CD8-positive, alpha-beta memory T cell (primary cell): ENCODE measurements around the gene SRD5A3. TPM values are rescaled to one million over a fixed set of nuclear protein-coding genes. Genes with fewer than 3 reads are reported as not detected.
"Not testable (repeated sequence)": the region's sequence is repeated elsewhere in the genome, so short reads cannot be mapped to it uniquely, and the experiment has no call there.

Source experiments
- CTCF ChIA-PET: fragments of 350-600 bp; sonication (Branson Sonifier 250); formaldehyde crosslinking; loops from one replicate; lab custom pipeline; 2021; ENCODE audit warnings: antibody characterized with exemption; lab: Charles Lee
- POLR2A ChIA-PET: fragments of 350-600 bp; sonication (Branson Sonifier 250); formaldehyde crosslinking; loops from one replicate; lab custom pipeline; 2021; ENCODE audit warnings: antibody characterized with exemption; lab: Charles Lee
- DNase-seq, 5 donors: peaks; one replicate each; pipeline versions ENCODE4 v3.0.0 to v3.0.0-alpha.2; 2020 to 2022; ENCODE audit warnings: mixed read lengths in 1 of 5
- H3K27ac ChIP-seq: one replicate; pipeline ENCODE4 v1.7.0; 2013; ENCODE audit warnings: low read depth, mild to moderate bottlenecking, low read length, moderate library complexity
- H3K27me3 ChIP-seq: 2 replicates; pipeline ENCODE4 v1.7.0; 2013; ENCODE audit warnings: low read length, mild to moderate bottlenecking; ENCODE audit not compliant: insufficient read depth, poor library complexity, severe bottlenecking
- H3K36me3 ChIP-seq: 2 replicates; pipeline ENCODE4 v1.7.0; 2013; ENCODE audit warnings: mild to moderate bottlenecking, low read length, moderate library complexity; ENCODE audit not compliant: insufficient read depth
- H3K4me1 ChIP-seq: 2 replicates; pipeline ENCODE4 v1.7.0; 2013; ENCODE audit warnings: mild to moderate bottlenecking, low read length, moderate library complexity; ENCODE audit not compliant: insufficient read depth
- H3K4me3 ChIP-seq: 2 replicates; pipeline ENCODE4 v1.7.0; 2013; ENCODE audit warnings: mild to moderate bottlenecking, low read length
- H3K9me3 ChIP-seq: 2 replicates; pipeline ENCODE4 v1.7.0; 2013; ENCODE audit warnings: mild to moderate bottlenecking, low read length
- H3K27ac Mint-ChIP-seq, 8 donors: one replicate each; pipeline ENCODE4 v1.8.0; 2020 to 2021; ENCODE audit warnings: mixed read lengths in 8 of 8, mild to moderate bottlenecking in 6 of 8, inconsistent platforms in 3 of 8, moderate library complexity in 3 of 8
- H3K27me3 Mint-ChIP-seq, 2 donors: one replicate each; pipeline ENCODE4 v1.8.0; 2020 to 2021; ENCODE audit warnings: mixed read lengths in 2 of 2, mild to moderate bottlenecking in 1 of 2, moderate library complexity in 1 of 2
- H3K36me3 Mint-ChIP-seq, 3 donors: one replicate each; pipeline ENCODE4 v1.8.0; 2020 to 2021; ENCODE audit warnings: mixed read lengths in 3 of 3, inconsistent platforms in 1 of 3, mild to moderate bottlenecking in 1 of 3
- H3K4me1 Mint-ChIP-seq, 3 donors: one replicate each; pipeline ENCODE4 v1.8.0; 2020 to 2021; ENCODE audit warnings: mixed read lengths in 3 of 3, inconsistent platforms in 1 of 3, mild to moderate bottlenecking in 1 of 3
- H3K4me3 Mint-ChIP-seq, 7 donors: one replicate each; pipeline ENCODE4 v1.8.0; 2020 to 2021; ENCODE audit warnings: mixed read lengths in 7 of 7, mild to moderate bottlenecking in 6 of 7, moderate library complexity in 4 of 7, inconsistent platforms in 2 of 7
- H3K9me3 Mint-ChIP-seq, 5 donors: one replicate each; pipeline ENCODE4 v1.8.0; 2020 to 2022; ENCODE audit warnings: mixed read lengths in 5 of 5, mild to moderate bottlenecking in 3 of 5, moderate library complexity in 2 of 5, inconsistent platforms in 1 of 5
- polyA plus RNA-seq: library from polyadenylated mRNA; unstranded; fragments of 300-500 nt; fragmentation: Illumina TruSeq; gene quantifications from one replicate; pipeline ENCODE4 v1.2.3, GENCODE V29; 2021
- total RNA-seq, 2 experiments: library from RNA; stranded (reverse); gene quantifications; one replicate each; pipeline ENCODE4 v1.2.3, GENCODE V29; 2021

Gene SRD5A3
- total and polyA plus RNA-seq, 3 experiments from 2014 or later: 17.4 to 23.9 (median 20.3) TPM

DNA sequence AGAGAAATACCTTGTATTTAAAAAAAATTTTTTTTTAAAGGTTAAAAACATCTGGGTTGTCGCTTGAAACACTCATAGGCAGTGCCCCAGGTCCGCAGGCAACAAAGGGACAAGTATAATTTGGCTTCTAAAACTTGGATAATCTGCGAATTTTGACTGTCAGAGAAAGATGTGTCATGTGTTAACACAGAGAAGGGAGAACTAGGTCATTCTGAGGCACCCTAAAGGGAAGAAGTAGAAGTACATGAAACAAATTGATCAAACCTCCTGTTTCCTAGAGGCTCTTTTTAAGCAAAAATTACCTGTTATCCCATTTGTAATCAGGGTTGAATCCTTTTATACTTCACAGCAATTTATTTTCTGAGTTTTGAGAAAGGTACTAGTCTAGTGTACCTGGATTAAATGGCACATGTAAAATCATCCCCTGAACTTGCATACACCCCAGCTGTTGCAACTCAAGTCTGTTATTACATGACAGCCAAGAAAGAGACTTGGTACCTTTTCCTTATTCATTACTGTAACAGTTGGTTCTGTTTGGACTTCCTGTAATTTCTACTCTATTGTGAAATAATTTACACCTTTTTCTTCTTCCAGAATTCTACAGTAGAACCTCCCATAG lies 1.7 kb downstream of the SRD5A3 start:
- peak overlapping the region; percentile 80 for H3K27ac ChIP-seq
- DNase-seq: no peak
- H3K9me3 ChIP-seq: no peaks in the 10 kb centered on the region
- Mint-ChIP-seq H3K36me3 (peaks cover 0 to 4% (median 1%) of the 10 kb centered on the region in 3 donors), H3K9me3 (no peaks in the 10 kb centered on the region), H3K27ac (peak overlapping the region in 3 of 8 donors; percentile 64 to 89 (median 88)), H3K27me3 (peaks cover 0 to 2% of the 10 kb centered on the region in 2 donors), H3K4me1 (peaks cover 13 to 20% (median 20%) of the 10 kb centered on the region in 3 donors), H3K4me3 (peak overlapping the region; percentile 82 to 93 (median 87))
- H3K36me3 ChIP-seq: no peaks in the 10 kb centered on the region
- ChIA-PET POLR2A (no interaction called here), CTCF (interaction anchor here (1.2 to 2.2 kb wide), 6 partner anchors 8 to 520 kb away, joined by 3 to 12 read pairs (median 4); no protein-coding TSS in a partner anchor)
- no peak overlapping the region for H3K4me3 ChIP-seq
- no peaks in the 10 kb centered on the region for H3K27me3 ChIP-seq
- H3K4me1 ChIP-seq: peaks cover 8% of the 10 kb centered on the region

DNA sequence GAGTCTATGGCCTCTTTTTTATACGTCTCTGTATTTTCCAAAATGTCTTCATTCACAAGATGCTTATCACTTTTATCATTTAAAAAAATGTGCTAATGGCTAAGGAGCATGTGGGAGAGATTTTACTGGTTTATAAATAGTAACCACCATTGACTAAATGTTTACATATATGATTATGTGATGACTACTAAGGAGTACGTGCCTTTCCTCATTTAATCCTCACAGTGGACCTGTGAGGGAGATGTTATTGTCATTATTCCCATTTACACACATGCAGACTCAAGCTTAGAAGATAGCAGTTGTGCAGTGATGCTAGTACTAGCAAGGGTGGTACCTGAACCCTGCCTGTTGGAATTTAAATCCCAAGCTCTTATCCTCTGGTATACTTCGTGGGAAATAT lies 2.4 kb downstream of the SRD5A3 start:
- Mint-ChIP-seq H3K4me1 (peaks cover 13 to 20% (median 20%) of the 10 kb centered on the region in 3 donors), H3K27me3 (peaks cover 0 to 2% of the 10 kb centered on the region in 2 donors), H3K36me3 (peaks cover 0 to 5% (median 4%) of the 10 kb centered on the region in 3 donors), H3K9me3 (no peaks in the 10 kb centered on the region), H3K27ac (peak overlapping the region in 2 of 8 donors; percentile 25 to 46), H3K4me3 (peak overlapping the region in 1 of 7 donors; percentile 93)
- Histone ChIP-seq H3K4me3 (no peak overlapping the region), H3K27me3 (no peaks in the 10 kb centered on the region), H3K36me3 (no peaks in the 10 kb centered on the region), H3K9me3 (no peaks in the 10 kb centered on the region), H3K4me1 (peaks cover 8% of the 10 kb centered on the region), H3K27ac (peak overlapping the region; percentile 80)
- no peak for DNase-seq
- POLR2A ChIA-PET: no interaction called here
- CTCF ChIA-PET: interaction anchor here (1.2 to 1.4 kb wide), 3 partner anchors 9 to 519 kb away, joined by 3 read pairs; no protein-coding TSS in a partner anchor

GRCh38 chr4:55350870-55351269 lies 4.8 kb downstream of the SRD5A3 start:
- H3K27ac ChIP-seq, H3K4me3 Mint-ChIP-seq, H3K9me3 Mint-ChIP-seq, H3K36me3 Mint-ChIP-seq, H3K27me3 Mint-ChIP-seq, H3K27ac Mint-ChIP-seq, H3K9me3 ChIP-seq, H3K27me3 ChIP-seq, H3K4me3 ChIP-seq, DNase-seq, POLR2A ChIA-PET, H3K36me3 ChIP-seq, H3K4me1 ChIP-seq: not testable (repeated sequence)
- CTCF ChIA-PET: interaction anchor here (1.2 kb wide), 1 partner anchor 11 kb away, joined by 3 read pairs; no protein-coding TSS in a partner anchor
- peaks cover 10 to 17% (median 17%) of the 10 kb centered on the region in 3 donors for H3K4me1 Mint-ChIP-seq

- H3K4me1 ChIP-seq: peaks cover 6% of the 10 kb centered on the region
Measured at GRCh38 chr4:55351824-55352223, 5.8 kb downstream of the SRD5A3 start.

DNA sequence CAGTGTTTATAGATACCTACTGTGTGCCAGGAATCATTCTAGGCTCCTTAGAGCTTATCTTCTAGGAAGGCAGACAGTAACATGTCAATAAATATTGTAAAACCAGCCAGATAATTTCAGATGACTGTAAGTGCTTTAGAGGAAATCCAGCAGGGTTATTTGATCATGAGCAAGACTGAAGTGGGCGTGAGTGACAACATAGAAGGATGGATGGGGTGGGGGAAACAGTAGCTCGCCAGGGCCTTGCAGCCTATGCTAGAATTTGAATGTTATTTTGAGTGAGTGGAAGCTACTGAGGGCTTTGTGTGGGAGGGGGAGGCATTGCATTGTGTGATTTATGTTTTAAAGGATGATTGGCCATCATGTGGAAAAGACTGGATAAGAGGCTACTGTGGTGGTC lies 6.7 kb downstream of the SRD5A3 start:
- ChIA-PET CTCF (no interaction called here), POLR2A (no interaction called here)
- no peaks in the 10 kb centered on the region for H3K27me3 ChIP-seq
- H3K4me1 ChIP-seq: no peaks in the 10 kb centered on the region
- DNase-seq: no peak
- Mint-ChIP-seq H3K36me3 (peaks cover 4 to 7% (median 6%) of the 10 kb centered on the region in 3 donors), H3K27me3 (peaks cover 0 to 1% of the 10 kb centered on the region in 2 donors), H3K4me1 (peaks cover 0 to 6% (median 5%) of the 10 kb centered on the region in 3 donors), H3K4me3 (no peak overlapping the region), H3K9me3 (no peaks in the 10 kb centered on the region), H3K27ac (no peak overlapping the region)
- H3K36me3 ChIP-seq: no peaks in the 10 kb centered on the region
- no peak overlapping the region for H3K4me3 ChIP-seq
- no peaks in the 10 kb centered on the region for H3K9me3 ChIP-seq
- H3K27ac ChIP-seq: no peak overlapping the region

More at GRCh38 chr4:55351824-55352223, 5.8 kb downstream of the SRD5A3 start:
- no peaks in the 10 kb centered on the region for H3K27me3 ChIP-seq
- no peaks in the 10 kb centered on the region for H3K36me3 ChIP-seq
- peaks cover 0 to 2% of the 10 kb centered on the region in 2 donors for H3K27me3 Mint-ChIP-seq
- POLR2A ChIA-PET: no interaction called here
- H3K9me3 ChIP-seq: no peaks in the 10 kb centered on the region
- peaks cover 4 to 7% (median 6%) of the 10 kb centered on the region in 3 donors for H3K36me3 Mint-ChIP-seq
- H3K27ac ChIP-seq: no peak overlapping the region
- H3K4me3 Mint-ChIP-seq: no peak overlapping the region
- CTCF ChIA-PET: interaction anchor here (0.6 to 0.8 kb wide), 2 partner anchors 20 to 25 kb away, joined by 3 read pairs; no protein-coding TSS in a partner anchor
- no peak overlapping the region for H3K4me3 ChIP-seq
- H3K4me1 Mint-ChIP-seq: peaks cover 9 to 15% (median 14%) of the 10 kb centered on the region in 3 donors
- H3K27ac Mint-ChIP-seq: no peak overlapping the region
- DNase-seq: no peak
- no peaks in the 10 kb centered on the region for H3K9me3 Mint-ChIP-seq

DNA sequence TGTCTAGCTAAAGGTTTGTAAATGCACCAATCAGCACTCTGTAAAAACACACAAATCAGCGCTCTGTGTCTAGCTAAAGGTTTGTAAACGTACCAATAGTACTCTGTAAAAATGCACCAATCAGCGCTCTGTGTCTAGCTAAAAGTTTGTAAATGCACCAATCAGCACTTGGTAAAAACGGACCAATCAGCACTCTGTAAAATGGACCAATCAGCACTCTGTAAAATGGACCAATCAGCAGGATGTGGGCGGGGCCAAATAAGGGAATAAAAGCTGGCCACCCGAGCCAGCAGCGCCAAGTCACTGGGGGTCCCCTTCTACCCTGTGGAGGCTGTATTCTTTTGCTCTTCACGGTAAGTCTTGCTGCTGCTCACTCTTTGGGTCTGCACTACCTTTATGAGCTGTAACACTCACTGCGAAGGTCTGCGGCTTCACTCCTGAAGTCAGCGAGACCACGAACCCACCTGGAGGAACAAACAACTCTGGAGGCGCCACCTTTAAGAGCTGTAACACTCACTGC lies 7.2 kb downstream of the SRD5A3 start:
- H3K4me1 Mint-ChIP-seq, H3K4me3 Mint-ChIP-seq, H3K9me3 Mint-ChIP-seq, H3K27ac Mint-ChIP-seq, H3K27ac ChIP-seq, POLR2A ChIA-PET, DNase-seq, H3K27me3 ChIP-seq, CTCF ChIA-PET, H3K27me3 Mint-ChIP-seq, H3K4me1 ChIP-seq, H3K9me3 ChIP-seq, H3K36me3 Mint-ChIP-seq, H3K4me3 ChIP-seq, H3K36me3 ChIP-seq: not testable (repeated sequence)

GRCh38 chr4:55354648-55355047 lies 8.6 kb downstream of the SRD5A3 start:
- H3K9me3 Mint-ChIP-seq: no peaks in the 10 kb centered on the region
- no peak overlapping the region for H3K4me3 Mint-ChIP-seq
- ChIA-PET CTCF (no interaction called here), POLR2A (no interaction called here)
- H3K4me1 Mint-ChIP-seq: peaks cover 0 to 6% (median 3%) of the 10 kb centered on the region in 3 donors
- no peak overlapping the region for H3K4me3 ChIP-seq
- H3K27ac Mint-ChIP-seq: no peak overlapping the region
- H3K36me3 Mint-ChIP-seq: peaks cover 4 to 7% (median 6%) of the 10 kb centered on the region in 3 donors
- H3K27me3 ChIP-seq: no peaks in the 10 kb centered on the region
- no peak for DNase-seq
- H3K36me3 ChIP-seq: no peaks in the 10 kb centered on the region
- H3K4me1 ChIP-seq: no peaks in the 10 kb centered on the region
- H3K27ac ChIP-seq: no peak overlapping the region
- H3K27me3 Mint-ChIP-seq: peaks cover 0 to 1% of the 10 kb centered on the region in 2 donors
- H3K9me3 ChIP-seq: no peaks in the 10 kb centered on the region

DNA sequence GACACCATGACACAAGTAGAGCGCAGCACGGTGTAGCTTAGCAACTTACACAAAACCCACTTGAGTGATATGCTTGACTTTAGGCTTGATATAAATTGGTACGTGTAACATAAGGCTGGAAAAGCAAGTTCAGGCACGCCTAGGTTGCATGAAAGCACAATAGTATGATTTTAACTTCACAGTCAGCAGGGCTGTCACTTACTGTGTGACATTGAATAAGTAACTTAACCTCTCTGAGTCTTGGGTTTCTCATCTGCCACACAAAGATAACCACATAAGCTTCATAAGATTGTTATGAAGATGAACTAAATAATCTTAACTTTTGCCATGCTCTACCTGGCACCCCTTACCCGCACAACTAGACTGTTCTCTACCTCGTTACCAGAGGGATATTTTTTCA lies 9.5 kb downstream of the SRD5A3 start:
- Mint-ChIP-seq H3K9me3 (no peaks in the 10 kb centered on the region), H3K27ac (no peak overlapping the region), H3K27me3 (peaks cover 0 to 1% of the 10 kb centered on the region in 2 donors), H3K4me1 (peaks cover 0 to 6% (median 3%) of the 10 kb centered on the region in 3 donors), H3K36me3 (peaks cover 4 to 7% (median 6%) of the 10 kb centered on the region in 3 donors), H3K4me3 (no peak overlapping the region)
- no peaks in the 10 kb centered on the region for H3K9me3 ChIP-seq
- ChIA-PET POLR2A (no interaction called here), CTCF (interaction anchor here (1.3 kb wide), 1 partner anchor 10 kb away, joined by 5 read pairs; the partner anchor contains the start of gene SRD5A3)
- no peaks in the 10 kb centered on the region for H3K27me3 ChIP-seq
- H3K27ac ChIP-seq: no peak overlapping the region
- DNase-seq: no peak
- no peak overlapping the region for H3K4me3 ChIP-seq
- no peaks in the 10 kb centered on the region for H3K36me3 ChIP-seq
- no peaks in the 10 kb centered on the region for H3K4me1 ChIP-seq
